DOHH2 (cell line): ENCODE results near the gene UGT1A8.

Experiments used
- H3F3A ChIP-seq: fragments of 200-600 bp; sonication (generic), shearing (Covaris generic); 2 replicates; pipeline ENCODE4 v1.6.0; 2016; ENCODE audit warnings: antibody characterized with exemption, mild to moderate bottlenecking; ENCODE audit not compliant: control insufficient read depth, insufficient read depth
- H3K27ac ChIP-seq: fragments of 200-600 bp; sonication (generic); 2 replicates; pipeline ENCODE4 v1.5.1; 2014; ENCODE audit warnings: low read depth, mild to moderate bottlenecking, low read length, moderate library complexity
- H3K27me3 ChIP-seq: fragments of 200-600 bp; sonication (generic); 2 replicates; pipeline ENCODE4 v1.6.1; 2014; ENCODE audit warnings: mild to moderate bottlenecking, low read length, mixed read lengths; ENCODE audit not compliant: control insufficient read depth
- H3K36me3 ChIP-seq: fragments of 200-600 bp; sonication (generic); 2 replicates; pipeline ENCODE4 v1.6.1; 2014; ENCODE audit warnings: mild to moderate bottlenecking, low read length, moderate library complexity, mixed read lengths; ENCODE audit not compliant: control insufficient read depth
- H3K4me1 ChIP-seq: fragments of 200-600 bp; sonication (generic); 2 replicates; pipeline ENCODE4 v1.6.1; 2014; ENCODE audit warnings: mild to moderate bottlenecking, low read length, mixed read lengths; ENCODE audit not compliant: control insufficient read depth
- H3K4me2 ChIP-seq: fragments of 200-600 bp; sonication (generic); 2 replicates; pipeline ENCODE4 v1.6.0; 2014; ENCODE audit warnings: mild to moderate bottlenecking, low read length, moderate library complexity
- H3K4me3 ChIP-seq: fragments of 200-600 bp; sonication (generic); 2 replicates; pipeline ENCODE4 v1.5.1; 2014; ENCODE audit warnings: mild to moderate bottlenecking, low read length, mixed read lengths
- H3K79me2 ChIP-seq: fragments of 200-600 bp; sonication (generic); 2 replicates; pipeline ENCODE4 v1.6.1; 2014; ENCODE audit warnings: mild to moderate bottlenecking, low read length, mixed read lengths; ENCODE audit not compliant: control insufficient read depth
- H3K9me2 ChIP-seq: fragments of 200-600 bp; sonication (generic); replicated peaks from 2 replicates; pipeline ENCODE4 v1.6.1; 2014; ENCODE audit warnings: mild to moderate bottlenecking, low read length, mixed read lengths; ENCODE audit not compliant: control insufficient read depth
- H3K9me3 ChIP-seq: fragments of 200-600 bp; sonication (generic); 2 replicates; pipeline ENCODE4 v1.6.1; 2014; ENCODE audit warnings: antibody characterized with exemption, low read length, mixed read lengths; ENCODE audit not compliant: control insufficient read depth, insufficient read depth
- H4K20me1 ChIP-seq: fragments of 200-600 bp; sonication (generic); 2 replicates; pipeline ENCODE4 v1.6.0; 2014; ENCODE audit warnings: low read depth, mild to moderate bottlenecking, antibody characterized with exemption, low read length, moderate library complexity; ENCODE audit not compliant: control insufficient read depth, insufficient read depth
- EZH2phosphoT487 ChIP-seq: fragments of 200-600 bp; sonication (generic); IDR thresholded peaks from 2 replicates; pipeline ENCODE4 v1.6.1; 2017; ENCODE audit warnings: borderline replicate concordance, mild to moderate bottlenecking, antibody characterized with exemption, low read length, moderate library complexity, mixed read lengths
- TF ChIP-seq, protein P1 (sequence below): fragments of 200-600 bp; sonication (generic); IDR thresholded peaks from one replicate; pipeline ENCODE4 v1.5.1; 2014; ENCODE audit warnings: antibody characterized with exemption, mild to moderate bottlenecking, low read depth, low read length; ENCODE audit not compliant: poor library complexity, severe bottlenecking

UGT1A8 gene

GRCh38 chr2:233754872-233755611 is 137.6 kb downstream of the UGT1A8 start:
- no peak for TF ChIP-seq EZH2phosphoT487
- TF ChIP-seq, protein P1, sequence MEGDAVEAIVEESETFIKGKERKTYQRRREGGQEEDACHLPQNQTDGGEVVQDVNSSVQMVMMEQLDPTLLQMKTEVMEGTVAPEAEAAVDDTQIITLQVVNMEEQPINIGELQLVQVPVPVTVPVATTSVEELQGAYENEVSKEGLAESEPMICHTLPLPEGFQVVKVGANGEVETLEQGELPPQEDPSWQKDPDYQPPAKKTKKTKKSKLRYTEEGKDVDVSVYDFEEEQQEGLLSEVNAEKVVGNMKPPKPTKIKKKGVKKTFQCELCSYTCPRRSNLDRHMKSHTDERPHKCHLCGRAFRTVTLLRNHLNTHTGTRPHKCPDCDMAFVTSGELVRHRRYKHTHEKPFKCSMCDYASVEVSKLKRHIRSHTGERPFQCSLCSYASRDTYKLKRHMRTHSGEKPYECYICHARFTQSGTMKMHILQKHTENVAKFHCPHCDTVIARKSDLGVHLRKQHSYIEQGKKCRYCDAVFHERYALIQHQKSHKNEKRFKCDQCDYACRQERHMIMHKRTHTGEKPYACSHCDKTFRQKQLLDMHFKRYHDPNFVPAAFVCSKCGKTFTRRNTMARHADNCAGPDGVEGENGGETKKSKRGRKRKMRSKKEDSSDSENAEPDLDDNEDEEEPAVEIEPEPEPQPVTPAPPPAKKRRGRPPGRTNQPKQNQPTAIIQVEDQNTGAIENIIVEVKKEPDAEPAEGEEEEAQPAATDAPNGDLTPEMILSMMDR: no peak
- no peaks in the 10 kb centered on the region for H3F3A ChIP-seq
- no peaks in the 10 kb centered on the region for H3K27me3 ChIP-seq
- H3K79me2 ChIP-seq: no peaks in the 10 kb centered on the region
- no peaks in the 10 kb centered on the region for H4K20me1 ChIP-seq
- H3K36me3 ChIP-seq: no peaks in the 10 kb centered on the region
- H3K9me3 ChIP-seq: peaks cover 6% of the 10 kb centered on the region; the same call in 1 of the 2 replicates
- no peak overlapping the region for H3K4me2 ChIP-seq
- H3K4me1 ChIP-seq: no peaks in the 10 kb centered on the region
- H3K27ac ChIP-seq: no peak overlapping the region
- no peaks in the 10 kb centered on the region for H3K9me2 ChIP-seq
- no peak overlapping the region for H3K4me3 ChIP-seq

DNA sequence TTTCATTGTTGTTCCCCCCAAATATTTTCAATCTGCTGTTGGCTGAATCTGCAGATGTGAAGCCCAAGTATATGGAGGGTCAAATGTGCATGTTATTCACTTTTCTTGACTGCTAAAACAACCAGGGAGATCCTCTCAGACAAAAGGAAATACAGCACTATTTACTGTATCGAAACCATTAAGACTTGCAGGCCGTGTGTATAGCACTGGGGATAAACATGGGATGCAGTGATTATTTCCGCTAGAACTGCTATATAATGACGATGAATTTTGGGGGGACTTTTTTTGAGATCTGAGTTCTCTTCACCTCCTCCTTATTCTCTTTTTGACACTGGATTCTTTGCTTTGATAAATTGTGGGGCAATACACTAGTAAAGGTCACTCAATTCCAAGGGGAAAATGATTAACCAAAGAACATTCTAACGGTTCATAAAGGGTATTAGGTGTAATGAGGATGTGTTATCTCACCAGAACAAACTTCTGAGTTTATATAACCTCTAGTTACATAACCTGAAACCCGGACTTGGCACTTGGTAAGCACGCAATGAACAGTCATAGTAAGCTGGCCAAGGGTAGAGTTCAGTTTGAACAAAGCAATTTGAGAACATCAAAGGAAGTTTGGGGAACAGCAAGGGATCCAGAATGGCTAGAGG is 139.1 kb downstream of the UGT1A8 start:
- H4K20me1 ChIP-seq: no peaks in the 10 kb centered on the region
- H3F3A ChIP-seq: no peaks in the 10 kb centered on the region
- no peak overlapping the region for H3K4me3 ChIP-seq
- no peaks in the 10 kb centered on the region for H3K27me3 ChIP-seq
- no peaks in the 10 kb centered on the region for H3K9me3 ChIP-seq
- no peak overlapping the region for H3K4me2 ChIP-seq
- TF ChIP-seq EZH2phosphoT487: no peak
- TF ChIP-seq, protein P1: no peak
- H3K9me2 ChIP-seq: no peaks in the 10 kb centered on the region
- no peaks in the 10 kb centered on the region for H3K4me1 ChIP-seq
- no peak overlapping the region for H3K27ac ChIP-seq
- no peaks in the 10 kb centered on the region for H3K79me2 ChIP-seq
- H3K36me3 ChIP-seq: no peaks in the 10 kb centered on the region

DNA sequence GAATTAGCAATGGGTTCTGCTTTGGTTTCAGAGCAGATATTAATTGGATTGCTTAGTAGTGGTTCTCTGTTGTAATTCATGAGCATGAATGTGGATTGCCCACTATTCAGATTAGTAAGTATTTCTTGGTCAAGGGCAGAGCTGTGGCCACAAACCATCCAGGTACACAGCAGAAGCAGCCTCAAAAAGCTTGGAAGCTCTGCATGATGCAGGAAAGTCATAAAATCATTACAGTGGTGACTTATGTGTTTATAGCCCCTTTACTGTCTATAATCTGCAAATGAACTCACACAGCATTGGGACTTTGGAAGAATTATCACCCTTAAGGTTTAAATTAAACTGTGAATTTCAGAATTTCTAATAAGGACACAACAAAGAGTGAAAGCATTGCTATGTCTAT is 140.7 kb downstream of the UGT1A8 start:
- Histone ChIP-seq H3F3A (no peaks in the 10 kb centered on the region), H3K9me3 (no peaks in the 10 kb centered on the region), H4K20me1 (no peaks in the 10 kb centered on the region), H3K4me2 (no peak overlapping the region), H3K79me2 (no peaks in the 10 kb centered on the region), H3K27ac (no peak overlapping the region), H3K4me3 (no peak overlapping the region), H3K36me3 (no peaks in the 10 kb centered on the region), H3K4me1 (no peaks in the 10 kb centered on the region), H3K27me3 (peaks cover 1% of the 10 kb centered on the region), H3K9me2 (no peaks in the 10 kb centered on the region)
- TF ChIP-seq EZH2phosphoT487: no peak
- TF ChIP-seq, protein P1: no peak
